Epithelial cell of esophagus (primary cell): ENCODE measurements around the gene WDR77.

ENCODE experiments used
- DNase-seq: peaks from one replicate; pipeline ENCODE4 v3.0.0; 2010; ENCODE audit warnings: low read depth
- H3K4me3 ChIP-seq: 2 replicates; pipeline ENCODE4 v1.5.1; 2011; ENCODE audit warnings: mild to moderate bottlenecking, low read length, control low read depth
- CTCF ChIP-seq: IDR thresholded peaks from 2 replicates; pipeline ENCODE4 v1.5.1; 2011; ENCODE audit warnings: low read depth, mild to moderate bottlenecking, low read length, control low read depth, inconsistent platforms; ENCODE audit not compliant: insufficient read depth; ENCODE audit errors: missing control alignments

WDR77 gene

GRCh38 chr1:111480674-111481073 is 31.6 kb upstream of the WDR77 start:
- DNase-seq = no peak
- H3K4me3 ChIP-seq = no peak overlapping the region
- TF ChIP-seq CTCF = no peak

GRCh38 chr1:111476761-111477309 is 27.8 kb upstream of the WDR77 start:
- TF ChIP-seq CTCF = no peak
- H3K4me3 ChIP-seq = no peak overlapping the region
- DNase-seq = no peak

- no peak overlapping the region for H3K4me3 ChIP-seq
- no peak for DNase-seq
- TF ChIP-seq CTCF = no peak
Measured at GRCh38 chr1:111476214-111476613, 27.2 kb upstream of the WDR77 start.

- no peak overlapping the region for H3K4me3 ChIP-seq
- TF ChIP-seq CTCF = no peak
- DNase-seq = no peak
Measured at GRCh38 chr1:111475701-111476100, 26.6 kb upstream of the WDR77 start.

- DNase-seq = no peak
- no peak overlapping the region for H3K4me3 ChIP-seq
- TF ChIP-seq CTCF = no peak
Measured at GRCh38 chr1:111474521-111474920, 25.5 kb upstream of the WDR77 start.

GRCh38 chr1:111474106-111474505 is 25.1 kb upstream of the WDR77 start:
- DNase-seq = no peak
- TF ChIP-seq CTCF = no peak
- H3K4me3 ChIP-seq = no peak overlapping the region

- no peak for TF ChIP-seq CTCF
- DNase-seq = no peak
- H3K4me3 ChIP-seq = no peak overlapping the region
Measured at GRCh38 chr1:111471538-111471937, 22.5 kb upstream of the WDR77 start.
